ENCODE data around the gene IGF1R.

GRCh38 chr15:98778960-98779359 lies 130.6 kb downstream of the IGF1R start:
- TF ChIP-seq CTCF (IDR thresholded peaks at IDR 0.05; ENCODE audit: extremely low read depth in 1 of 2, insufficient read depth in 1 of 2, low read depth in 1 of 2, low read length in 2 of 2) (no peak), POLR2A (IDR thresholded peaks at IDR 0.05; ENCODE audit: low read depth, low read length) (no peak), EZH2 (IDR thresholded peaks at IDR 0.05; ENCODE audit: borderline replicate concordance, low read depth, low read length, severe bottlenecking) (no peak), JUN (IDR thresholded peaks at IDR 0.05; ENCODE audit: borderline replicate concordance, insufficient read depth, insufficient read length, low read depth) (no peak), MYC (IDR thresholded peaks at IDR 0.05; ENCODE audit: low read depth, low read length) (no peak), POLR2AphosphoS5 (IDR thresholded peaks at IDR 0.05; ENCODE audit: insufficient read depth, low read depth, low read length) (no peak)
